VCaP (cell line): ENCODE data around the gene SPDYE2B.
"Not testable (repeated sequence)": the region's sequence is repeated elsewhere in the genome, so short reads cannot be mapped to it uniquely, and the experiment has no call there.

Experiments used
- H3K27ac ChIP-seq: fragments of 450-650 bp; 2 replicates; pipeline ENCODE4 v1.5.1; 2017

Gene SPDYE2B

DNA sequence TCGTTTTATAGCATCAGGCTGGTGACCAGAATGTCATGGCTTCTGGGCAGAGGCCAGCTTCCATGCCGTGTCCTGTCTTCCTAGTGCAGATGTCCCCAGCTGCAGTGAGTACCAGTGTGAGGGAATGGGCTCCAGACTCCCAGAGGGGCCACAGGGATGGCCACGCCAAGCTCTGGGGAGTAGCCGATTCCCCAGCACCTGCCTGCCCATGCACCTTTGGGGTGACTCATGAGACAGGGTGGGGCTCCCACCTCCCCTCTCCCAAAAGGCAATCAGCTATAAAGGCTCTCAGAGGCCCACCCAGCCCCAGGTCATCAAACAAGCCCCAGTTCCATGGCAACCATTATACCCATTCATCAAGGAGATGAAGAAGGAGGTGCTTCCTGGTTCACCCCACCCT lies at the start of gene SPDYE2B:
TSS of gene SPDYE2B (plus strand) at position 396 of the 400 bp plus-strand sequence. CDS start 2,030 bp downstream, outside the sequence.
- H3K27ac ChIP-seq, result not testable (repeated sequence)

DNA sequence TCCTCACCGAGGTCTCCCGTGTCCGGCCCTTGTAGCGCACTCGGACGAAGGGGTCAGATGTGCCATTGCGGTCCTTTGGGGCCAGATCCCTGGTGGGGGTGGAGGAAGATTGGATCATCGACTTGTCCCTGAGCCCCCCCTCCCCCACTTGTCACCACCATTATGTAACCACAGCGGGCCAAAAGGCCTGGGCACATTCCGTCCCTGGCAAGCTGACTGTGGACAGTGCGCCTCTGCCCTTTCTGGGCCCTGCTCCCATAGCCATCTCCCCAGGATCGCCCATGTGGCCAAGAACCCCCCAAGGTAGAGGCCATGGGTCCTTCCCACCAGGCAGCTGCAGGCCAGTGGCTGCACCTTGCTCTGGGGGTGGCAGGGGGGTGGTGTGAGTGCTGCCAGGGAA lies 47.8 kb upstream of the SPDYE2B start:
- H3K27ac ChIP-seq, result not testable (repeated sequence)

DNA sequence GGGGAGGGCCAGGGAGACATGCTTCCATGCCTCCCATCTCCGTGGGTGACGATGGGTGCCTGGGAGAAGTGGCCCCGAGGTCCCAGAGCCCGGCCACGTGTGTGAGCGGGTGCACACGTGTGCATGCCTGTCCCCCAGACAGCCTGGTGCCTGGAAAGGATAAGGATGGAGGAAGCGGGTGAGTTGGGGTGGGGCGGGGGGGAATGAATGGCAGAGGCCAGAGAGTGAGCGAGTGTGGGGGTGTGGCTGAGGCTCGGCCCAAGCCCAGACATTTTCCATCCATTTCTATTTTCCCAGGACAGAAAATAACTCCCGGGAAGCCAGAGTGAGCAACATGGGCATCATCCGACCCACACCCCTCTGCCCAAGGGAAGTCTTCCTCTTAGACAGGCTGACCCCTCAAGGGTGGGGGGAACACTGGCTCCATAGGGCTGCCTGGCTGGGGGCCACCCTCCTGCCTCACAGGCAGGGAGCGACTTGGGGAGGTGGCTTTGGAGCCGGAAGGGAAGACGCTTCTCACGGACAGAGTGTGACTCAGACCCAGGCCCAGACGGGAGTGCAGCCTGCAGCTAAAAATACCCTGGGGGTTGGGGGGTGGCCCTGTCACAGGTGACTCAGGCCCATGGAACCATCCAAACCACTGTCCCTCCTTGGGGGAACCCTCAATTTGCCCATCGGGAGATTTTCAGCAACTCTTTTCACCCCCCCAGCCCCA lies 45.5 kb upstream of the SPDYE2B start:
- H3K27ac ChIP-seq, result not testable (repeated sequence)

- not testable (repeated sequence) for H3K27ac ChIP-seq
Observed at GRCh38 chr7:102606848-102607247, 43.3 kb upstream of the SPDYE2B start.

DNA sequence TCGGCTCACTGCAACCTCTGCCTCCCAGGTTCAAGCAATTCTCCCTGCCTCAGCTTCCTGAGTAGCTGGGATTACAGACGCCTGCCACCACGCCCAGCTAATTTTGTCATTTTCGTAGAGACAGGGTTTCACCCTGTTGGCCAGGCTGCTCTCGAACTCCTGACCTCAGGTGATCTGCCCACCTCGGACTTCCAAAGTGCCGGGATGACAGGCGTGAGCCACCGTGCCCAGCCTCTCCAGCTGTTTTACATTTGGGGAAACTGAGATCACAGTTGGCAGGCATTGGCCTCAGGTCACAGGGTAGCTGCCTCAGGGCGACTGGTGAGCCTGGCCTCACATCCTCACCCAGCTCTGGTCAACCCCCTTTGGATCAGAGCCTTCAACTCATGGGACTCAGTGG lies 40.4 kb upstream of the SPDYE2B start:
- not testable (repeated sequence) for H3K27ac ChIP-seq

DNA sequence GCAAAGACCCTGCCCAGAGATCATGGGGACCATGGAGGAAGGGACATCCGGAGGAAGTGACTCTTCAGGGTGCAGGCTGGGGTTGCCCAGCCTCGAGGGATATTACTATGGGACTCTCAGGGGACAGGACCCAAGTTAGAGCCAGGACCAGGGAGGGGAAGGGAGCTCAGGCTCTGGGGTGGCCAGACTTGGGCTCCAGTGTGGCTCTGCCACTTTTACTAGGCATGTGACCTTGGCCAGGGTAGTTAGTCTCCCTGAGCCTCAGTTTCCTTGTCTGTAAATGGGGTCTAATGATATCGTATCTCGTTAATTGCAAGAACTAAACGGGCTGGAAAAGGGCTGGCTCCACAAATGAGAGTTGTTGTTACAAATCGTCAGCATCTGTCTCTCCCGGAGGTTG lies 39.7 kb upstream of the SPDYE2B start:
- H3K27ac ChIP-seq, result not testable (repeated sequence)

DNA sequence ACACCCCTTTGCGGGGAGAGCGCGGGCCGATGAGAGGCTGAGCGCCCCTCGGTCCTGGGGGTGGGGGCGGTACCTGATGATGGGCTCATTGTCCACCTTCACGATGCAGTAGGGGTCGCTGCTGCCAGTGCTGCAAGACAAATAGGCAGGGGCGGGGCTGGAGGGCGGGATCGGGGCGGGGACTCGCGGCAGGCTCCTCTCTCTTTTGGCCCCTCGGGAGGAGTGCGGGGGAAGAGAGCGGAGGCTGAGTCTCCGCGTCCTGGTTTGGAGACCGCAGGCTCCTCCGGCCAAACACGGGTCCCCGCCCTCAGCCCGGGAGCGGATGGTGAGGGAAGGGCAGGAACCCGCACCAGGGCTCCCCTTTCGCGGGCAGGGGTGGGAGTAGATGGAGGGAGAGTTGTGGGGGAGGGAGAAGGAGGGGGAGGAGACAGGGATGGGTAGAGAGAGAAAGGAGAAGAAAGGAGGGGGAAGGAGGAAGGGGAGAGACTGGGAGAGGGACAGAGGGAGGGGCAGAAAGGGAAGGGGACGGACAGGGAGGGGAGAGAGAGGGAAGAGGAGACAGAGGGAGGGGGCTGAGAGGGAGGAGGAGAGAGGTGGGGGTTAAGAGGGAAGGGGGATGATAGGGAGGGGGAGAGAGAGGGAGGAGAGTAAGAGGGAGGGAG lies 39.0 kb upstream of the SPDYE2B start:
- not testable (repeated sequence) for H3K27ac ChIP-seq

- not testable (repeated sequence) for H3K27ac ChIP-seq
Observed at GRCh38 chr7:102611675-102612325, 38.3 kb upstream of the SPDYE2B start.

DNA sequence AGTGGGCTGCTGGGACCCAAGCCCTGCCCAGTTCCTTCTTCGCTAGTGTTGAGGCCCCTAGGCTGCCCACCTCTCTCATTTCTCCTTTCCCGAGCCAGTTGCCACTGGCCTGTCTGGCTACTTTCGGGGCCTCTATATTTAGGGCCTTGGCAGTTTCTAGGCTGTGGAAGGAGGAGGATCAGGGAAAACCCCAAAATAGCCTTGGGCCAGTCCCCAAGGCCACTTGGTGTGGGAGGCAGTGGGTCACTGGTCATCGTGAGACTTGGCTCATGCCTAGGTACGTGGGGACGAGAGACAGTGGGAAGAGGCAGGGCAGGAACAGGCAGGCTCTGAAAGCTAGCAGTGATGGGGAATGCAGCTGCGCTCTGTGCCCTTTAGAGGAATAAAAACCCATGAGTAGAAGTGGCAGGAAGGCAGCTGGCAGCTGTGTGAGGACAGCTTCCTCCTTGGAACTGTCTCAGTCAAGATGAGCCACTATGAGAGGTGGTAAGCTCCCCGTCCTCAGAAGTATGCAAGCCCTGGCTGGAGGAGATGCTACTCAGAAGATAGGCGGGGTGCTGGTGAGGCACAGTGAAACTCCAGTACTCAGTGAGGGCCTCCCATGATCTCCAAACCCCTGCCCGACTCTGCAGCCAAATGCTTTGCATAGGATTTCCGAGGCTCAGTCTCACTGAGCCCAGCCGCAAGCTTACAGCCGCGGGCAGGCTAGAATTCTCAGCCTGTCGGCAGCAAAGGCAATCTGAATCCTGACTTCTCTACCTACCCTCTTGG lies 36.4 kb upstream of the SPDYE2B start:
- not testable (repeated sequence) for H3K27ac ChIP-seq

- H3K27ac ChIP-seq, result not testable (repeated sequence)
Observed at GRCh38 chr7:102614346-102614697, 35.8 kb upstream of the SPDYE2B start.

- not testable (repeated sequence) for H3K27ac ChIP-seq
Observed at GRCh38 chr7:102614873-102615272, 35.2 kb upstream of the SPDYE2B start.

GRCh38 chr7:102615930-102616329 lies 34.2 kb upstream of the SPDYE2B start:
- H3K27ac ChIP-seq, result not testable (repeated sequence)

DNA sequence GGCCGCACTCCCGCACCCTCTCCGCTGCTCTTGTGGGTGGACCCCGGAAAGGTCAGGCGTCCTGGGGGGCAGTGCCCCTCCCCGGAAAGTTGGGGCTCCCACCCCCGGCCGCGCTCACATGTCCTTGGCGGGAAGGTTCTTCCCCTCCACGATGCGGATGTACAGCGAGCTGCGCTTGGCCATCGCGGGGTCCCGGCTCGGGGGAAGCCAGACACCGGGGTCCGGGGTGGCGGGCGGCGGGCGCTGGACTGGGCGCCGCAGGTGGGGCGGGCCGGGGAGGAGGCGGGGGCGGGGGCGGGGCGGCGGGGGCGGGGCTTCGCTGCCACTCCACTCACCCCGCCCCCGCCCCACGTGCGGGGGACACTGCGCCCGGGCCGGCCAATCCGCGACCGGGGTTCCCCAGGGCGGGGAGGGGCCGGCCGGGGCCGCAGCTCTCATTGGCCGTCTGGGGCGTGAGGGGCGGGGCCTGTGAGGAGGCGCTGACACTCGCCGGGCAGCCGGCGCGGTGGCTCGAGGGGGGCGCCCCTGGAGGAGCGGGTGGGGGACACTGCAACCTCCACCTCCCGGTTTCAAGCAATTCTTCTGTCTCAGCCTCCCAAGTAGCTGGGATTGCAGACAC lies 33.5 kb upstream of the SPDYE2B start, which contains the start of gene RASA4:
TSS of gene RASA4 (minus strand) at position 250 of the 619 bp plus-strand sequence. CDS start at position 183, 67 bp downstream.
- not testable (repeated sequence) for H3K27ac ChIP-seq

- H3K27ac ChIP-seq, result not testable (repeated sequence)
Observed at GRCh38 chr7:102618122-102618521, 32.0 kb upstream of the SPDYE2B start.

DNA sequence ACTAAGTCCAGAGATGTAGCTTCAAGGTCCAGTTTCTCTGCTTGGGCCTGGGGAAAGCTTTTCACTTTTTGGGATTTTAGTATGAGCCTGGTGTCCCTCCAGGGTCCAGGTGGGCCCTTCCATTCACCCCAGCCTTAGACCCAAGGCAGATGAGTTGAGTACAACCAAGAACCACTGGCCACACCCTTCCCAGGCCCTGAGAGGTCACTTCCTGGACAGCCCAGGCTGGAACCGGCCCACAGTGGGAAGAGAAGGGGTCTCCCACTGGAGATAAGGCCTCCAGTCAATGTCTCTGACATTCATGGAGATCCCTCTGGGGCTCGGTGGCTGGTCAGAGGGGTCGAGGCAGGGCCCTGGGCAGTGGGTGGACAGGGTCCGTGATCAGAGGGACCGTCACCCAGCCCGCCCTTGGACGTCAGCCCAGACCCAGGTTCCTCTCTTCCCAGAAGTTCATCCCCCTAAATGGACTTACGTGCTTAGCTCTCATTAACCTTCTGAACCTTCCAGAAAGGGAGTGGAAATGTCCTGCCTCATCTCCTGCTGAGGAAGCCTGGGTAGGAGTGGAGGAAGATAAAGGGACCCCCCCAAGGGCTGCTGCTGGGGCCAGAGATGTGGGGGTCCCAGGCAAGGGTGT lies 22.7 kb upstream of the SPDYE2B start:
- not testable (repeated sequence) for H3K27ac ChIP-seq

DNA sequence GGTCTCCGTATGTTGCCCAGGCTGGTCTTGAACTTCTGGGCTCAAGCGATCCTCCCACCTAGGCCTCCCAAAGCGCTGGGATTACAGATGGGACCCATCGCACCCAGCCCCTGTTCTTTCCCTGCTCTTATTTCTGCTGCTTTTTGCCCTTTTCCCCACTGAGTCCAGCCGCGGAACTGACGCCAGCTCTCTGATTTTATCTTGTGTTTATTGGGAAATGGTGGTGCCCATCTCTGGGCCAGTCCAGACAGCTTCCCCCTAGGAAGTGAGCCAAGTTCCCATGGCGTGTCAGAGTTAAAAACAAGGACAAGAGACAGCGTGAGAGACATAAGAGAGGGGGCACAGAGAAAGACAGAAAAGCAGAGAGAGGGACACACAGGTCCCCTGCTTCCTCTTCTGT lies 19.5 kb upstream of the SPDYE2B start:
- H3K27ac ChIP-seq, result not testable (repeated sequence)

DNA sequence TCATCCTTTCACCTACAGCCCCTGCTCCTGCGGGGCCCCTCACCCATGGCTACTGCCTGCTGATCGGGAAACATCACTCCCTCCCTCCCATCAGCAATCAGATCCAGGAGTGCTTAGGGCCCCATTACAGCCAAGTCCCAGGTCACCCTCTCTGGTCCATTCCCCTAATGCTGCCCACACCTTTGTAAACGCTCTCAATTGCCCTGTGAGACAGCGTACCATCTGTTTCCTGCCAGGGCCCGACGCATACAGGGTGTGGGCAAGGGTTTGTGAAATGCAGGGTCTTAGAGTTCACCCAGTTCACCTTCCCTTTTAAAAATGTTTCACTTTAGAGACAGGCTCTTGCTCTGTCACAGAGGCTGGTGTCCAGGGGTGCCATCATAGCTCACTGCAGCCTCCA lies 15.8 kb upstream of the SPDYE2B start:
- H3K27ac ChIP-seq, result not testable (repeated sequence)

DNA sequence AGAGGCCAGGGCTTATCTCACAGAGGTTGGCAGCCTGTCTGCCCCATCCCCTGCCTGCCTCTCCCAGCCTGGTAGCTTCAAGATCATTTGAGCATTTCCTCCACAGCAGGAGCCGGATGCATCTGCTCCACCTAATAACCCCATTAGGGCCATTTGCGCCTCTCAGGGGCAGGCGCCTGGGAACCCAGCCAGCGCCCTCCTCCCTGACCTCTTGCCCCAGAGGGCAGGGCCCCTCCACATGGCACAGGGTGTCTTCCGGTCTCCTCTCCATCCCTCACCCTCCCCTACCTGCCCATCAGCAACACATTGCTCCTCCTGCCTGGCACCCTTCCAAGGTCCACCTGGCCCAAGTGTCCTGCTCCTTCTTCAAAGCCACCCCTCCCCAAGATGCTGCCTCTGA lies 14.8 kb upstream of the SPDYE2B start:
- not testable (repeated sequence) for H3K27ac ChIP-seq

DNA sequence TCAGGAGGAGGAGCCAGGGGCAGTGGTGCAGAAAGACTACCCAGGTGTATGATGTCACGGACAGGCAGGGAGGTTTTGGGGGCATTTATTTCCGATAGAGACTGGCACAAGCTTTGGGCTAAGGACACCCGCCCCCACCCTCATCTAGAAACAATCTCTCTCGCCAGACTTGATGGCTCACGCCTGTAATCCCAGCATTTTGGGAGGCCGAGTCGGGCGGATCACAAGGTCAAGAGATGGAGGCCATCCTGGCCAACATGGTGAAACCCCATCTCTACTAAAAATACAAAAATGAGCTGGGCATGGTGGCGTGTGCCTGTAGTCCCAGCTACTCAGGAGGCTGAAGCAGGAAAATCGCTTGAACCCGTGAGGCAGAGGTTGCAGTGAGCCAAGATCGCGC lies 13.2 kb upstream of the SPDYE2B start:
- H3K27ac ChIP-seq, result not testable (repeated sequence)

- H3K27ac ChIP-seq, result not testable (repeated sequence)
Observed at GRCh38 chr7:102638848-102639247, 11.3 kb upstream of the SPDYE2B start.

- H3K27ac ChIP-seq, result not testable (repeated sequence)
Observed at GRCh38 chr7:102642691-102643090, 7.4 kb upstream of the SPDYE2B start, which contains the start of gene UPK3BL1. Gene UPK3BL1, minus strand, starts transcription at chr7:102642791. Its CDS starts 50 bp downstream, at chr7:102642741.
